HG03457 (cell line): ENCODE results near the gene COX15.
A peak's percentile ranks its signal among the peaks of the same experiment; 100 is the strongest.
"Not testable (repeated sequence)": the region's sequence is repeated elsewhere in the genome, so short reads cannot be mapped to it uniquely, and the experiment has no call there.

ENCODE experiments used
- ATAC-seq: cut with Tn5 transposase; IDR thresholded peaks from one replicate; pipeline ENCODE4 v1.9.1; 2021; ENCODE audit warnings: moderate number of reproducible peaks; ENCODE audit not compliant: unreplicated experiment

Gene COX15

DNA sequence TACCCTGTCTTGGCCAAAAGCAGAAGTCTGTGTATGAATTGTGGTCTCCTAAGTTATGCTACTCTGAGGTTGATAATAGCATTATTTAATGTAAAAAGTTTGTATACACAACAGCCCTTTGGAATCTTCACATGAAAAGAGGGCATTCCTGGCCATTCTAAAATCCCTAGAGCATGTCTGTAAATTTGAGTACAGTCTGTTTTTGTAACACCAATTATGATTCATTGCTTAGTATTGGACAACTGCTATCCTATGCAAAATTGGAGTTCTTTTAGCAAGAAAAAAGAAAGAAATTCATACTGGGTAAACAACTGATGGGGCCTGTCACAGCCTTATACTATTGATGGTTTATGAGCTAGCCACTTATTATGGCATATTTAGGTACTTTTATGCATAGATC lies 10.3 kb upstream of the COX15 start:
- no peak for ATAC-seq

DNA sequence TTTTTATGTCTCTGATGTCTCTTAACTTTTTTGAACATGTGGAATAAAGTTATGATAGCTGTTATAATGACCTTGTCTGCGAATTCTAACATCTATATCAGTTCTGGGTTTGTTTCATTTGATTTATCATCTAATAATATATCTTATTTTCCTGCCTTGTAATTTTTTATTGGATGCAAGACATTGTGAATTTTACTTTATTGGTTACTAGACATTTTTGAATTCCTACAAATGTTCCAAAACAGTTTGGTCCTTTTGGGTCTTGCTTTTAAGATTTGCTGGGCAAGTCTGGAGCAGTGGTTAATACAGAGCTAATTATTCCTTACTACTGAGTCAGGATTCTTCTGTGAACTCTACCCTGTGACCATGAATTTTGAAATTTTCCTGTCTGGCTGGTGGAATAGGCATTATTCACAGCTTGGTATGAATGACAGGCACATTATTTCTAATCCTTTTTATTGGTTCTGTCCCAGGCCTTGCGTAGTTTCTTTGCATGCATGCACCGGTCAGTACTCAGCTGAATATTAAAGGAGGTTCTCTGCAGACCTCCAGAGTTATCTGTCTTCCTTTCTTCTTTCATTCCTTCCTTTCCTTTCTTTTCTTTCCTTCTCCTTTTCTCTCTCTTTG lies 9.1 kb upstream of the COX15 start:
- ATAC-seq = no peak

- no peak for ATAC-seq
Measured at GRCh38 chr10:99740260-99740659, 8.3 kb upstream of the COX15 start.

- not testable (repeated sequence) for ATAC-seq
Measured at GRCh38 chr10:99734111-99734510, 2.2 kb upstream of the COX15 start.

DNA sequence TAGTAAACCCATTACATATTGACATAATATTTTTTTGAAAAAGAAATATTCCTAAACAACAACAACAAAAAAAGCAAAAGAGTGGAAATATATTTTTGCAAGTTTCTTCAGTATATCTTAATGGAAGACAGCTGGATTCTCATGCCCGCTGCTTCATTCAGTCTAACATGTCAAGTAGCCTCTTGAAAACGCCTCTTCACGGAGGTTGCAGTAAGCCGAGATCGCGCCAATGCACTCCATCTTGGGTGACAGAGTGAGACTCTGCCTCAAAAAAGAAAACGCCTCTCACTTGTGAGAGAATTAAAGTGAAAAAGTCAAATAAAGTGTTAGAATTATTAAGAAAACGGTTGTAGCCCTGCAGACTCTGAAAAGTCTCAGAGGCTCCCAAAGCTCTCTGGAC lies 1.4 kb upstream of the COX15 start:
- ATAC-seq = no peak

DNA sequence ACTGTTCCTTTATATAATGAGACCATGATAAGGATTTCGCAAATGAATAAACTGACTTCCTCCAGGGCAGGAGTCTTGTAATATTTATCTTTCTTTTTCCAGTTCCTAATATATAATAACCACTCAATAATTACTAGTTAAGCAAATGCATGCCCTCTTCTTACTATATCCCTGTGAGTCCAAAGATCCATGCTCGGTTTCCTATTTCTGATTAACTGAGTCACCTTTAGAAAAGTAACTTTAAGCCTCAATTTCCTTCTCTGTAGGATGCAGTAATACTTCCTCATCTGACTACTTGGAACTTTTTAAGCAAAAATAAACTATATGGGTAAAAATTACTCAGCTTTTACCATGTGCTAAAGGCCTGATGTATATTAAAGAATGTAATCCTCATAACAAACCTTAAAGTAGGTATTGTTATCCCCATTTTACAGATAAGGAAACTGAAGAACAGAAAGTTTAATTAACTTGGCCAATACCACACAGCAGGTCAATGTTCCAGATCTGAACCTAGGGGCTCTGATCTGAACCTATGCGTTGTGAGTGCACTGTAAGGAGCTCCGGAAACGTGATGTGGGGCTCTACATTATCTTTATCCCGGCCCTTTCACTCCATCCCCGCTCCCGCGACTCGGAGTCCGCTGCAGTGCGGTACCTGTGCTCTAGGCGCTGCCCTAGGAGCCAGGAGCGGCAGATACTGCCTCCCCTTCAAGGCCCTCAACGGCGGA lies 458 bp downstream of the COX15 start:
- ATAC-seq = no peak

DNA sequence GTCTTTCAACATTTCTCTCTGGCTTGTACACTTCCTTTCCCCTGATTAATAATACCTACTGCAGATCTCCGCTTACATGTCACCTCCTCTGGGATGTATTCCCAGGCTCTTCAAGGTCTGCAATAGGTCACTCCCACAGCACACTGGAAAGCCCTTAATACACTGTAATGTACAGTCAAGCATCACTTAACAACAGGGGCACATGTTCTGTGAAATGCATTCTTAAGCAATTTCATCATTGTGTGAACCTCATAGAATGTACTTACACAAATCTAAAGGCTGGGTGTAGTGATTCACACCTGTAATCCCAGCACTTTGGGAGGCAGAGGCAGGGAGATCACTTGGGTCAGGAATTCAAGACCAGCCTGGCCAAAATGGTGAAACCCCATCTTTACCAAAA lies 1.9 kb downstream of the COX15 start:
- no peak for ATAC-seq

DNA sequence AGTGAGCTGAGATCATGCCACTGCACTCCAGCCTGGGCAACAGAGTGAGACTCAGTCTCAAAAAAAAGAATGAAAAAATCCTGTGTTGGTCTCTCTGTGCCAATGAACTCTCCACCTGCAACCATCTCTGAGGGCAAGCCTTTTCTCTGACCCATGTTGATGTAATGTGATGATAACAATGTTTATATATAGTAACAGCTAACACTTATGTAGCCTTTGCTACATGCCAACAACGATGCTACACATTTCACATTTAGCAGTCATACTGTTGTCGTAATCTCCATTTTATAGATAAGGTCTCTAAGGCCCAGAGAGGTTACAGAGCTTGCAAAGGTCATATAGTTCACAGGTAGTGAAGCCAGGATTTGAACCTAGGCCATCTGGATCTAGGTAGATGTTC lies 11.5 kb downstream of the COX15 start:
- ATAC-seq = no peak

DNA sequence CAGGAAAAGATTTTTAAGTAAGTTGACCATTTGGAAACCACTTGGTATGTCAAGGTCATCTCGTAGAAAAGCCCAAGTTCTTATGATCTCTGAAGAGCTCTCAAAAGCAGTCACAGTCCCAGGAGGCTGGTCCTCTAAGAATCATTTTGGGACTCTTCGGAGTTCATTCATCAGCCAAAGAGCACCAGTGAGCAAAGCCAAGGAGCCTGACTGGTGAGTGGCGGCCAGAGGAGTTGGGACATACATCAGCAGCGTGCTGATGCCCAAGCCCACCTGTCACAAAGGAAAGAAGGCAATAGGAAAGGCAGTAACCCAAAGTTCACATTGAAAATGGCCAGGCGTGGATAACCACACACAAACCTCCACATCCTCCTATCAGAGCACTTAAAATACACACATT lies 17.5 kb downstream of the COX15 start:
- ATAC-seq = no peak

DNA sequence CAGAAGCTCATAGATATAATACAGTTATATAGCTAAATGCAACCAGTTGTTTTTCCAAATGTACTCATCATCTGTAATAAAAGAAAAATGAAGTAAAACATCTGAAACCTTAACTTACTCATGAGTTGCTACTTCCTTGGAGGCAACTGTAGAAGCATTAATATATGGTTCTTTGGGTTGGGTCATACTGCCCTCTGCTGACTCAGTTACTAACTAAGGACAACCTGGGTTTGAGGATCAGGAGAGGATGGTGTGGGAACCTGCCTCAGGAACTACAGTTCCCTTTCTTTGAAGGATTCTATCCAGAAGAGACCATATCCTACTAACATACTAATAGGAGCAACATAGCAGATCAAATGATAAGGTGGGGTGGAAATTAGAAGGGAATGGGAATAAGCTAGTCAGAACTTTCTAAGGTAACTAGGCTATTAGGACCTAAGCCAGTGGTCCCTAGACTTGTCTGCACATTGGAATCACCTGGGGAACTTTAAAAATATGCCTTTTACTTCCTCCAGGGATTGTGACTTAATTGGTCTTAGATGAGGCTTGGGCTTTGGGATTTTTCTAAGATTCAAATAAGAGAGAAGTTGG lies 20.7 kb downstream of the COX15 start:
- ATAC-seq = no peak

DNA sequence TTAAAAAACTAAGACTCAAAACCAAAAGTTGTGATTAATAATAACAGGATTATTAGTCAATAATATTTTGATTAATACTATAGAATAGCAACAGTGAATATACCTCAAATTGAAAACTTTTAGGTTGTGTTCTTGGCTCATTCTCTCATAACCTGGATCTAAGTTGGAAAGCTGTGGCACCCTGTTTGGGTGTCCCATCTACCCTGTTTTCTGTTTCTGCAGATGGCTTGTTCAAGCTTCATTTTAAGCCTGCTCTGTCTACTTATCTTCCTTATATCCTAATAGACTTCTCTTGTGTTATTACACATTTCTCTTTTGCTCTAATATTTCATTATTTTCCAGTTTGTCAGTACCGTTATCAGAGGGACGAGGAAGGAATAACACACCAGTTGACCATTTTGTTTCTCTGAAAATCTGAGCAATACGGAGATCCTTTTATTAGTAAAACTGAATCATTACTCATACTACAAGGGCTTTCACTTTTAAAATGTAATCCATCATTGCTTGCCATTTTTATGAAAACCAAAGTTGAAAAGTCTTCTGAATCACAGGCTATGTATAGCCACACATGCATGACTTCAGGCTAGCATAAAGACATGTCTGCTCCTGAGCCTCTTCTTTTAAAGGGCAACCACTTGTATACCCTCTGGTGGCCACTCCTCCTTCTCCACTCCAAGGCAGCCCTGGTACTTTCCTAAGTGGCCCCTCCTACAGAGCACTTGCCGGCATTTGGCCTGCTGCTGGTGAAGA lies 22.3 kb downstream of the COX15 start:
- no peak for ATAC-seq

GRCh38 chr10:99708428-99709012 lies 23.4 kb downstream of the COX15 start:
- no peak for ATAC-seq

- ATAC-seq = no peak
Measured at GRCh38 chr10:99700649-99701048, 31.3 kb downstream of the COX15 start.

GRCh38 chr10:99698504-99699080 lies 33.3 kb downstream of the COX15 start:
- no peak for ATAC-seq

DNA sequence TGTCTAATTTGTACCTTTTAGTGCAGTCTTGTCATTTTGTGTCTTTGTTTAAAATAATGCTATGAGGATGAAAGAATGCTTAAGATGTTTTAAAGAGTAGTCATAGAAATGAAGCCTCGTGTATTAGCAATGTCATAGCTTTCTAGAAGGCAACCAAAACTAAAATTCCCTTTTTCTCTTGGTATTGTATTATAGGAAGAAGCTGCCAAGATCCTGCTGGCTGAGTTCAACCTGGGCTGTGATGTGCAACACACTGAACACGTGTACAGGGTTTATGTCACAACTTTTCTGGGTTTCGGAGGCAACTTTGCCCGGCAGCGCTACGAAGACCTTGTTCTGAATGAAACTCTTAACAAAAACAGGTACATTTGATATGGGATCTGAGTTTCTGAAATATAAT lies 36.2 kb downstream of the COX15 start:
- no peak for ATAC-seq

GRCh38 chr10:99693933-99694583 lies 37.9 kb downstream of the COX15 start:
- ATAC-seq = no peak

- no peak for ATAC-seq
Measured at GRCh38 chr10:99689461-99689860, 42.5 kb downstream of the COX15 start.

GRCh38 chr10:99685597-99685967 lies 46.3 kb downstream of the COX15 start:
- ATAC-seq = peak; percentile 96

GRCh38 chr10:99682752-99683151 lies 49.2 kb downstream of the COX15 start:
- no peak for ATAC-seq
